PC-9 (cell line): Measurements from ENCODE around the gene CDT1. TPM values are rescaled to one million over a fixed set of nuclear protein-coding genes. Genes with fewer than 3 reads are reported as not detected.

Experiments
- BruUV-seq: library from RNA; stranded (reverse); fragments of 400-500 nt; replicated peaks from 2 replicates; lab custom pipeline; 2021; lab: Mats Ljungman, UMichigan
- CTCF ChIA-PET: fragments of 300-600 bp; sonication (Branson Sonifier 250); formaldehyde crosslinking; loops from one replicate; lab custom pipeline; 2022; ENCODE audit warnings: antibody characterized with exemption; lab: Charles Lee
- POLR2A ChIA-PET: fragments of 300-600 bp; sonication (Branson Sonifier 250); formaldehyde crosslinking; loops from one replicate; lab custom pipeline; 2022; ENCODE audit warnings: antibody characterized with exemption; ENCODE audit not compliant: unreplicated experiment; lab: Charles Lee
- DNase-seq, 2 experiments: peaks; one replicate each; pipeline versions ENCODE4 v3.0.0 to v3.0.0-alpha.2; 2015 to 2022; ENCODE audit warnings: mixed read lengths in 1 of 2
- H2AFZ ChIP-seq: fragments of 200-600 bp; sonication (generic); 2 replicates; pipeline ENCODE4 v1.8.1; 2017; ENCODE audit warnings: antibody characterized with exemption
- H3F3A ChIP-seq: fragments of 200-600 bp; sonication (generic); 2 replicates; pipeline ENCODE4 v1.8.1; 2017; ENCODE audit warnings: antibody characterized with exemption, mild to moderate bottlenecking, low read depth; ENCODE audit not compliant: insufficient read depth
- H3K27ac ChIP-seq: fragments of 200-600 bp; sonication (generic); 2 replicates; pipeline ENCODE4 v1.6.1; 2016; ENCODE audit warnings: mixed run types
- H3K27me3 ChIP-seq: fragments of 200-600 bp; sonication (generic); 2 replicates; pipeline ENCODE4 v1.6.1; 2016; ENCODE audit warnings: low read depth, mixed run types; ENCODE audit not compliant: insufficient read depth
- H3K36me3 ChIP-seq: fragments of 200-600 bp; sonication (generic); 2 replicates; pipeline ENCODE4 v1.6.1; 2016; ENCODE audit warnings: low read depth, mixed run types
- H3K4me1 ChIP-seq: fragments of 200-600 bp; sonication (generic); replicated peaks from 2 replicates; pipeline ENCODE4 v1.6.1; 2016; ENCODE audit warnings: mixed run types; ENCODE audit not compliant: insufficient read depth
- H3K4me2 ChIP-seq: fragments of 200-600 bp; sonication (generic); 2 replicates; pipeline ENCODE4 v1.6.1; 2017; ENCODE audit warnings: mixed run types
- H3K4me3 ChIP-seq: fragments of 200-600 bp; sonication (generic); 2 replicates; pipeline ENCODE4 v1.6.1; 2016; ENCODE audit warnings: mixed run types
- H3K79me2 ChIP-seq: fragments of 200-600 bp; sonication (generic); 2 replicates; pipeline ENCODE4 v1.6.1; 2017; ENCODE audit warnings: low read depth, mixed run types
- H3K9me2 ChIP-seq: fragments of 200-600 bp; sonication (generic); 2 replicates; pipeline ENCODE4 v1.8.1; 2017; ENCODE audit warnings: mild to moderate bottlenecking; ENCODE audit not compliant: insufficient read depth
- H3K9me3 ChIP-seq: fragments of 200-600 bp; sonication (generic); 2 replicates; pipeline ENCODE4 v1.8.1; 2016; ENCODE audit warnings: low read depth; ENCODE audit not compliant: insufficient read depth
- H4K20me1 ChIP-seq: fragments of 200-600 bp; sonication (generic); 2 replicates; pipeline ENCODE4 v1.8.1; 2017; ENCODE audit not compliant: insufficient read depth
- EZH2 ChIP-seq: fragments of 200-600 bp; sonication (generic); IDR thresholded peaks from 2 replicates; pipeline ENCODE4 v1.8.0; 2017; ENCODE audit warnings: antibody characterized with exemption, low read depth
- intact Hi-C: fragments of 100-400 bp; cut with micrococcal nuclease; formaldehyde crosslinking; loops from one replicate; pipeline ENCODE4 v1.10.0; 2022; ENCODE audit not compliant: unreplicated experiment
- total RNA-seq: library from RNA; stranded (reverse); gene quantifications from 2 replicates; pipeline ENCODE4 v1.2.3, GENCODE V29; 2021
- TF ChIP-seq, protein P1 (sequence below): fragments of 200-600 bp; sonication (generic); conservative IDR thresholded peaks from 2 replicates; pipeline ENCODE4 v1.6.1; 2017; ENCODE audit warnings: mixed run types, antibody characterized with exemption, mild to moderate bottlenecking, moderate library complexity

CDT1 gene
- total RNA-seq, 1 experiment from 2014 or later = 73.2 TPM

DNA sequence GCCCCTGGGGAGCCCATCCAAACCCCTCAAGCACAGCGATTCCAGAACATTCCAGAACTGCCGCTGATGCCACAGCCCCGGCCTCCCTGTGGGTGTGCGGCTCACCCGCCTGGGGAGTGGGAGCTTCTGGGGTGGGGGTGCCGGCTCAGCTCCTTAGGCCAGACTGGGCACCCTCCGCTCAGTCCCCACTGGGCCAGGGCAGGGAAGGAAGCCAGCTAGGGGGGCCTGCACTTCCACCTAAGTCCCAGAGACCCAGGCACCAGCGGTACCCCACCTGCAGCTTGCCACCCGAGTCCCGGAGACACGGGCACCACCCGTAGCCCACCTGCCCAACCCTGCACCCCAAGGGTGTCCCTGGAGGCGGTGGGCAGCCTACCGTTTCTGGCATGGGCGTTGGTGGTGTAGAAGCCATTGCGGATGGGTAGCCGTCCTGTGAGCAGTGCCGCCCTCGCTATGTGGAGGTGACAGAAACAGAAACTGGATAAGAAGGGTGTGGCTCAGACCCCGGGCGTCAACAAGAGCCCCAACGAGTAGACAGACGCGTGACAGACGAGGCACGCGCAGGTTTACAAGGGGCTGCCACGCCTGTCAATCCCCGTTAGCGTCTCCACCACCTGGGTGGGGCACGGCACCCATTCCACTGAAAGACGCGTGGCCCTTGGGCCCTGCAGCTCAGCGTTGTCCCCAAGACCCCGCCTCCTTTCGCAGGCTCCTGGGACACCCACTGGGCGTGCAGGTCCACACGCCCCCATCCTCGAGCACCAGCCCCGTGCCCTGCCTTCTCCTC is 38.1 kb downstream of the CDT1 start:
- H3K4me1 ChIP-seq = no peaks in the 10 kb centered on the region
- H3K9me2 ChIP-seq = no peaks in the 10 kb centered on the region
- H3K4me2 ChIP-seq = no peak overlapping the region
- no peak for TF ChIP-seq EZH2
- TF ChIP-seq, protein P1, sequence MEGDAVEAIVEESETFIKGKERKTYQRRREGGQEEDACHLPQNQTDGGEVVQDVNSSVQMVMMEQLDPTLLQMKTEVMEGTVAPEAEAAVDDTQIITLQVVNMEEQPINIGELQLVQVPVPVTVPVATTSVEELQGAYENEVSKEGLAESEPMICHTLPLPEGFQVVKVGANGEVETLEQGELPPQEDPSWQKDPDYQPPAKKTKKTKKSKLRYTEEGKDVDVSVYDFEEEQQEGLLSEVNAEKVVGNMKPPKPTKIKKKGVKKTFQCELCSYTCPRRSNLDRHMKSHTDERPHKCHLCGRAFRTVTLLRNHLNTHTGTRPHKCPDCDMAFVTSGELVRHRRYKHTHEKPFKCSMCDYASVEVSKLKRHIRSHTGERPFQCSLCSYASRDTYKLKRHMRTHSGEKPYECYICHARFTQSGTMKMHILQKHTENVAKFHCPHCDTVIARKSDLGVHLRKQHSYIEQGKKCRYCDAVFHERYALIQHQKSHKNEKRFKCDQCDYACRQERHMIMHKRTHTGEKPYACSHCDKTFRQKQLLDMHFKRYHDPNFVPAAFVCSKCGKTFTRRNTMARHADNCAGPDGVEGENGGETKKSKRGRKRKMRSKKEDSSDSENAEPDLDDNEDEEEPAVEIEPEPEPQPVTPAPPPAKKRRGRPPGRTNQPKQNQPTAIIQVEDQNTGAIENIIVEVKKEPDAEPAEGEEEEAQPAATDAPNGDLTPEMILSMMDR = no peak
- POLR2A ChIA-PET = no interaction called here
- no peaks in the 10 kb centered on the region for H3K27me3 ChIP-seq
- H3K9me3 ChIP-seq = no peaks in the 10 kb centered on the region
- no peak overlapping the region for H3K4me3 ChIP-seq
- H4K20me1 ChIP-seq = no peaks in the 10 kb centered on the region
- intact Hi-C loops = no loop called here
- no peaks in the 10 kb centered on the region for H3K36me3 ChIP-seq
- H2AFZ ChIP-seq = no peak overlapping the region
- no peak for DNase-seq
- H3K27ac ChIP-seq = no peak overlapping the region
- no peaks in the 10 kb centered on the region for H3K79me2 ChIP-seq
- no TSS peak for BruUV-seq
- CTCF ChIA-PET = no interaction called here
- no peaks in the 10 kb centered on the region for H3F3A ChIP-seq

DNA sequence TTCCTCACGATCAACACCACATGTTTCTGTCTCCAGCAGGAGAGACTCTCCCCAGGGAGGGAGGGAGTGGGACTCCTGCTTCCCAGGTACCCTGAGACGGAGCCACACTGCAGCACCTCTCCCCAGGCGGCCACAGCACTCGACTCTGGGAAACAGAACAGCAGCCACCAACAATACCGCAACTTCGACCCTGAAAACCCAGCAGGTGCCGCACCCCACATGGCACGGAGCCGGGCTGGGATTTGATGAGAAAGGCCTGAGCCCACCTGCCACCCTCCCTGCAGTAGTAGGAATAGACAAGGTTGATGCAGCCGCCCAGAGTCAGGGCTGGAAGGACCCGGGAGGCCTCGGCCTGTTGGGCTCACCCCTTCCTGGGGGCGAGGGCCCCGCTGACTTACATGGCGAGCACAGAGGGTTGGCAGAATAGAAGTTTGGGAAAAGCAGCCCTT is 38.7 kb downstream of the CDT1 start:
- Histone ChIP-seq H3K4me3 (no peak overlapping the region), H3K79me2 (no peaks in the 10 kb centered on the region), H3K9me3 (no peaks in the 10 kb centered on the region), H3K4me1 (no peaks in the 10 kb centered on the region), H3K36me3 (no peaks in the 10 kb centered on the region), H3K27ac (no peak overlapping the region), H4K20me1 (no peaks in the 10 kb centered on the region), H3K9me2 (no peaks in the 10 kb centered on the region), H2AFZ (no peak overlapping the region), H3F3A (no peaks in the 10 kb centered on the region), H3K4me2 (no peak overlapping the region), H3K27me3 (no peaks in the 10 kb centered on the region)
- POLR2A ChIA-PET = no interaction called here
- DNase-seq = no peak
- TF ChIP-seq, protein P1 = no peak
- no peak for TF ChIP-seq EZH2
- intact Hi-C loops = no loop called here
- CTCF ChIA-PET = no interaction called here
- BruUV-seq = no TSS peak

DNA sequence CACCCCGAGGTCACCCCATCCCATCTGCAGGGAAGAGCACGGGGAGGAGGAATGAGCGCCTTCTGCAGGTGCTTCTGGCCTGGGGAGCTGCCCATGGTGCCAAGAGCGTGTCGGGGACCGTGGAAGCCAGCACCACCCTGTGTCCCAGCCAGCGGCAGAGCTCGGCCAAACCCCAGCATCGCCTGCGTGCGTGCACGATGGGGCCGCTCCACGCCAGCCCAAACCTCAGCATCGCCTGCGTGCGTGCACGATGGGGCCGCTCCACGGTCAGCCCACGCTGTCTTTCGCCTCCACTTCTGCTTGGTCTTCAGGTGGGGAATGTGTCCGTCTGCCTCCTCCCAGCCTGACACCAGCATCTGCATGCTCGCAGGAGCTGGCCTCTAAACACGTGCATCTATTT is 39.2 kb downstream of the CDT1 start:
- Histone ChIP-seq H3F3A (no peaks in the 10 kb centered on the region), H4K20me1 (no peaks in the 10 kb centered on the region), H3K79me2 (no peaks in the 10 kb centered on the region), H3K4me1 (no peaks in the 10 kb centered on the region), H3K9me2 (no peaks in the 10 kb centered on the region), H2AFZ (no peak overlapping the region), H3K27me3 (no peaks in the 10 kb centered on the region), H3K4me2 (no peak overlapping the region), H3K36me3 (no peaks in the 10 kb centered on the region), H3K9me3 (no peaks in the 10 kb centered on the region), H3K27ac (no peak overlapping the region), H3K4me3 (no peak overlapping the region)
- CTCF ChIA-PET = no interaction called here
- BruUV-seq = no TSS peak
- no peak for DNase-seq
- intact Hi-C loops = no loop called here
- no peak for TF ChIP-seq EZH2
- TF ChIP-seq, protein P1 = no peak
- POLR2A ChIA-PET = no interaction called here
